HepG2 (cell line): ENCODE data around the gene TBCD. TPM values are rescaled to one million over a fixed set of nuclear protein-coding genes. Genes with fewer than 3 reads are reported as not detected.

ENCODE experiments used
- ATRX ChIP-seq: sonication (generic); formaldehyde crosslinking; IDR thresholded peaks from 2 replicates; pipeline ENCODE4 v1.4.0; 2020; ENCODE audit warnings: missing genetic modification reagents, borderline replicate concordance
- HINFP ChIP-seq: sonication (generic); formaldehyde crosslinking; IDR thresholded peaks from 2 replicates; pipeline ENCODE4 v1.4.0; 2020; ENCODE audit warnings: low read depth, mild to moderate bottlenecking, missing genetic modification reagents
- KLF15 ChIP-seq: sonication (generic); formaldehyde crosslinking; IDR thresholded peaks from 2 replicates; pipeline ENCODE4 v1.8.1; 2023; ENCODE audit warnings: borderline replicate concordance, mild to moderate bottlenecking, inconsistent platforms, missing genetic modification reagents, mixed read lengths
- LBX2 ChIP-seq: sonication (generic); formaldehyde crosslinking; IDR thresholded peaks from 2 replicates; pipeline ENCODE4 v1.5.0; 2020; ENCODE audit warnings: missing genetic modification reagents, mild to moderate bottlenecking, borderline replicate concordance
- MNT ChIP-seq: fragments of 450-650 bp; IDR thresholded peaks from 2 replicates; pipeline ENCODE4 v1.6.1; 2016
- TEAD3 ChIP-seq: optimal IDR thresholded peaks from 2 replicates; pipeline ENCODE3; 2016; ENCODE audit warnings: borderline replicate concordance
- TOE1 ChIP-seq: sonication (generic); formaldehyde crosslinking; IDR thresholded peaks from 2 replicates; pipeline ENCODE4 v1.4.0; 2020; ENCODE audit warnings: mild to moderate bottlenecking, missing genetic modification reagents
- TRAFD1 ChIP-seq: sonication (generic); formaldehyde crosslinking; IDR thresholded peaks from 2 replicates; pipeline ENCODE4 v1.5.1; 2020; ENCODE audit warnings: missing genetic modification reagents, mild to moderate bottlenecking, borderline replicate concordance
- ZBTB4 ChIP-seq: sonication (generic); formaldehyde crosslinking; IDR thresholded peaks from 2 replicates; pipeline ENCODE4 v1.4.0; 2020; ENCODE audit warnings: missing genetic modification reagents, mild to moderate bottlenecking, borderline replicate concordance
- ZNF142 ChIP-seq: sonication (generic); formaldehyde crosslinking; IDR thresholded peaks from 2 replicates; pipeline ENCODE4 v1.4.0; 2020; ENCODE audit warnings: missing genetic modification reagents
- ZNF619 ChIP-seq: sonication (generic); formaldehyde crosslinking; IDR thresholded peaks from 2 replicates; pipeline ENCODE4 v1.4.0; 2020; ENCODE audit warnings: mild to moderate bottlenecking, missing genetic modification reagents
- ZNF720 ChIP-seq: sonication (generic); formaldehyde crosslinking; IDR thresholded peaks from 2 replicates; pipeline ENCODE4 v1.4.0; 2020; ENCODE audit warnings: missing genetic modification reagents
- polyA plus RNA-seq, 8 experiments: library from polyadenylated mRNA; depleted of rRNA in 3 of 8; stranded (reverse) in 7 of 8; unstranded in 1 of 8; fragments of >200 nt; fragmentation: Illumina TruSeq in 4 of 8; extraction: Trizol in 4 of 8; gene quantifications; 2 replicates each; pipeline versions ENCODE4 v1.2.1 to v1.2.3, GENCODE V29; 2011 to 2016; ENCODE audit warnings: low read depth in 4 of 8, missing spikeins in 1 of 8, mixed read lengths in 1 of 8; ENCODE audit not compliant: insufficient read depth in 1 of 8
- total RNA-seq, 5 experiments: library from RNA; depleted of rRNA; stranded (reverse); fragments of >200 nt; fragmentation: Illumina TruSeq; extraction: Trizol; gene quantifications; 2 replicates each; pipeline ENCODE4 v1.2.3, GENCODE V29; 2016; ENCODE audit warnings: low read depth in 1 of 5

Gene TBCD
- total and polyA plus RNA-seq, 2 of the 13 experiments (the other 11 are each of a cell fraction or from before 2014, with no cell fraction given) = 33.9 to 54.8 TPM

GRCh38 chr17:82740906-82741759 lies 10.7 kb upstream of the TBCD start (continued):
- TF ChIP-seq ZNF142 (no peak), ATRX (CRISPR knock-in tag) (no peak), MNT (peak; percentile 20; the same call in 1 of the 2 replicates), HINFP (CRISPR knock-in tag) (peak; percentile 72; the same call in 1 of the 2 replicates), TOE1 (peak; percentile 79; the same call in 1 of the 2 replicates), KLF15 (CRISPR knock-in tag) (no peak), ZNF619 (CRISPR knock-in tag) (no peak), ZNF720 (CRISPR knock-in tag) (no peak), ZBTB4 (CRISPR knock-in tag) (no peak; the same call in none of the 2 replicates), TEAD3 (CRISPR knock-in tag) (peak; percentile 99), TRAFD1 (CRISPR knock-in tag) (0 out of 2 replicates have a peak, but pooled peaks have one; percentile 8), LBX2 (CRISPR knock-in tag) (no peak)
